Gastrocnemius medialis (tissue), 4 donors: ENCODE data around the gene CDC5L. TPM values are rescaled to one million over a fixed set of nuclear protein-coding genes. Genes with fewer than 3 reads are reported as not detected.
A peak's percentile ranks its signal among the peaks of the same experiment; 100 is the strongest.

Source experiments
- ATAC-seq, 2 donors: fragments of 150-250 bp; one replicate each; pipeline ENCODE4 v1.9.1; 2016
- DNase-seq, 2 donors: peaks; one replicate each; pipeline ENCODE4 v3.0.0-alpha.2; 2019
- H3K27ac ChIP-seq, 4 donors: fragments of 200-600 bp; sonication (generic); 1 replicate in 1 of 4; 2 replicates in 3 of 4; pipeline ENCODE4 v1.5.1; 2016 to 2018; ENCODE audit warnings: mild to moderate bottlenecking in 2 of 4, moderate library complexity in 1 of 4
- H3K27me3 ChIP-seq, 3 donors: fragments of 200-600 bp; sonication (generic) in 2 of 3; 1 replicate in 1 of 3; 2 replicates in 2 of 3; pipeline versions ENCODE4 v1.5.1 to v1.6.0; 2016 to 2019; ENCODE audit warnings: mild to moderate bottlenecking in 1 of 3, moderate library complexity in 1 of 3
- H3K36me3 ChIP-seq, 2 donors: fragments of 200-600 bp; sonication (generic) in 1 of 2; one replicate each; pipeline ENCODE4 v1.5.1; 2017 to 2018
- H3K4me1 ChIP-seq, 2 donors: fragments of 200-600 bp; sonication (generic) in 1 of 2; one replicate each; pipeline ENCODE4 v1.5.1; 2016 to 2017; ENCODE audit warnings: mild to moderate bottlenecking in 2 of 2
- H3K4me3 ChIP-seq, 4 donors: fragments of 200-600 bp; sonication (generic) in 3 of 4; 1 replicate in 1 of 4; 2 replicates in 3 of 4; pipeline ENCODE4 v1.5.1; 2016 to 2019; ENCODE audit warnings: mild to moderate bottlenecking in 2 of 4
- H3K9me3 ChIP-seq, 3 donors: fragments of 200-600 bp; sonication (generic) in 2 of 3; 1 replicate in 1 of 3; 2 replicates in 2 of 3; pipeline ENCODE4 v1.5.1; 2016 to 2019
- POLR2A ChIP-seq, 2 donors: fragments of 450-650 bp; IDR thresholded peaks; one replicate each; pipeline ENCODE4 v1.6.1; 2017; ENCODE audit warnings: antibody characterized with exemption in 2 of 2, mild to moderate bottlenecking in 2 of 2, moderate library complexity in 2 of 2
- in situ Hi-C, 4 donors: fragments of 200-750 bp; cut with MboI; loops; one replicate each; pipeline versions ENCODE4 v1.15.0 to v1.8.0; 2017; ENCODE audit warnings: low sequenced_read_pairs in 4 of 4
- intact Hi-C: fragments of 100-400 bp; cut with DNase I; formaldehyde crosslinking; loops from one replicate; pipeline ENCODE4 v1.15.1; 2023; ENCODE audit warnings: low total_unique reads
- total RNA-seq, 4 donors: library from RNA; depleted of rRNA; stranded (reverse); fragments of >200 nt; gene quantifications; one replicate each; pipeline versions ENCODE4 v1.1.0 to v1.2.3, GENCODE V29; 2016
- TF ChIP-seq, protein P1 (sequence below), 5 experiments: fragments of 450-650 bp in 3 of 5; fragments of 200-600 bp in 2 of 5; sonication (generic) in 2 of 5; IDR thresholded peaks in 4 of 5; conservative IDR thresholded peaks in 1 of 5; 1 replicate in 4 of 5; 2 replicates in 1 of 5; pipeline ENCODE4 v1.5.1; 2016 to 2019; ENCODE audit warnings: antibody characterized with exemption in 5 of 5, mild to moderate bottlenecking in 3 of 5, moderate library complexity in 3 of 5

Gene CDC5L
- total RNA-seq, 4 donors from 2014 or later = 26.3 to 30.3 (median 27.7) TPM

DNA sequence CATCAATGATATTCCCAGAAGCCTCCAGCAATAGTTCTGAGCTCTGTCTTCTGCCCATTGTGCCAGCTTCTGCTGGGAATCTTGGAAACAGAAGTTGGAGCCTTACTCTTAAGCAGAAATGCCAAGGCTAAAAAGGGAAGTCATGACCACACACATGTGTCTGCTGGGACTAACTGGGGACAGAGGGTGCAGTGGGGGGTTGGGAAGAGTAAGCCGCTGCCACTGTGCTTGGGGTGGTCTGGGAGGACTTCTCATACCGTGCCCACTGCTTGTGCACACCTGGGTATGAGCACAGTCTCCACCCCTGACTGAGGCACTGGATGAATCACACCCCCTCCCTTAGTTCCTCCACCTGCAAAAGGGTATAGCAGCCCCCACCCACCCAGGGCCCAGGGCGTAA is 90.7 kb downstream of the CDC5L start:
- Histone ChIP-seq H3K27ac (no peak overlapping the region), H3K27me3 (no peaks in the 10 kb centered on the region), H3K4me3 (no peak overlapping the region), H3K36me3 (no peaks in the 10 kb centered on the region), H3K9me3 (no peaks in the 10 kb centered on the region), H3K4me1 (peaks cover 18 to 33% of the 10 kb centered on the region in 2 donors)
- DNase-seq = peak; percentile 30 to 34
- intact Hi-C loops = loop anchor here (5.0 kb wide), 3 partner anchors 174 to 1444 kb away; no protein-coding TSS in a partner anchor
- peak; percentile 76 to 88 for ATAC-seq
- TF ChIP-seq, protein P1, sequence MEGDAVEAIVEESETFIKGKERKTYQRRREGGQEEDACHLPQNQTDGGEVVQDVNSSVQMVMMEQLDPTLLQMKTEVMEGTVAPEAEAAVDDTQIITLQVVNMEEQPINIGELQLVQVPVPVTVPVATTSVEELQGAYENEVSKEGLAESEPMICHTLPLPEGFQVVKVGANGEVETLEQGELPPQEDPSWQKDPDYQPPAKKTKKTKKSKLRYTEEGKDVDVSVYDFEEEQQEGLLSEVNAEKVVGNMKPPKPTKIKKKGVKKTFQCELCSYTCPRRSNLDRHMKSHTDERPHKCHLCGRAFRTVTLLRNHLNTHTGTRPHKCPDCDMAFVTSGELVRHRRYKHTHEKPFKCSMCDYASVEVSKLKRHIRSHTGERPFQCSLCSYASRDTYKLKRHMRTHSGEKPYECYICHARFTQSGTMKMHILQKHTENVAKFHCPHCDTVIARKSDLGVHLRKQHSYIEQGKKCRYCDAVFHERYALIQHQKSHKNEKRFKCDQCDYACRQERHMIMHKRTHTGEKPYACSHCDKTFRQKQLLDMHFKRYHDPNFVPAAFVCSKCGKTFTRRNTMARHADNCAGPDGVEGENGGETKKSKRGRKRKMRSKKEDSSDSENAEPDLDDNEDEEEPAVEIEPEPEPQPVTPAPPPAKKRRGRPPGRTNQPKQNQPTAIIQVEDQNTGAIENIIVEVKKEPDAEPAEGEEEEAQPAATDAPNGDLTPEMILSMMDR (IDR thresholded peaks at IDR 0.05 in 4 of 5, conservative IDR thresholded peaks at IDR 0.05 in 1 of 5) = no peak
- no peak for TF ChIP-seq POLR2A (IDR thresholded peaks at IDR 0.05)
- in situ Hi-C loops = loop anchor here in 3 of 4 donors (10.0 to 25.0 kb wide), 4 partner anchors 159 to 1434 kb away; no protein-coding TSS in a partner anchor

DNA sequence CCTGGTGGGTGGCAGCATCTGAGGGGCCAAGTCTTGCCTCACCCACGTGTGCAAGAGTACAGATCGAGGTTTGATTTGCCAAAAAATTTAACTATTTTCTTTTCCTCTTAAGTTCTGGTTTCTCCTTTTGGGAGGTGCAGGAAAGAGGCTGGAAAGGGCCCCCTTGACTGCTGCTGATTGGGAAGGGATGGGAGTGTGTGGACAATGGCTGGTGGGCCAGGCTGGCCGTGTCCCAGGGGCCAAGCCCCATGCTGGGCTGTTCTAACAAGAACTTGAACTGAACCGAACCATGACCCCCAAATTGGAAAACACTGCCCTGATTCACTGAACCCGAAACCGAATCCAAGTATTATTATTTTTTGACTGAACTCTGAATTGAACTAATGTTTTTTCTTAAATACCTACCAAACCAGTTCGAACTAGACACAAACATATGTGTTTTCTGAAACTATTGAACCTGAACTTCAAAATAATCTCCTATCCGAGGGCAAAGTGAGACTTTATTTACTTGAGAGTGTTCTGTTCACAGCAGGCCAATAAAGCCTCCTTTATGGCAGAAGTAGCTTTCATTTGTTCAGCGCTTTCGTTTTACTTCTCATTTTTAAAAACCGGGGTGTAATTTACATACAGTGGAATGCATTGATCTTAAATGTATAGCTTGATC is 91.2 kb downstream of the CDC5L start:
- ATAC-seq = no peak
- Histone ChIP-seq H3K9me3 (no peaks in the 10 kb centered on the region), H3K4me3 (no peak overlapping the region), H3K27ac (no peak overlapping the region), H3K36me3 (no peaks in the 10 kb centered on the region), H3K27me3 (no peaks in the 10 kb centered on the region), H3K4me1 (peaks cover 18 to 33% of the 10 kb centered on the region in 2 donors)
- no peak for TF ChIP-seq POLR2A (IDR thresholded peaks at IDR 0.05)
- TF ChIP-seq, protein P1 (IDR thresholded peaks at IDR 0.05 in 4 of 5, conservative IDR thresholded peaks at IDR 0.05 in 1 of 5) = no peak
- DNase-seq = no peak
- in situ Hi-C loops (loop anchor here in 3 of 4 donors (10.0 to 25.0 kb wide), 4 partner anchors 159 to 1434 kb away; no protein-coding TSS in a partner anchor), intact Hi-C loops (loop anchor here (5.0 kb wide), 3 partner anchors 174 to 1444 kb away; no protein-coding TSS in a partner anchor)

DNA sequence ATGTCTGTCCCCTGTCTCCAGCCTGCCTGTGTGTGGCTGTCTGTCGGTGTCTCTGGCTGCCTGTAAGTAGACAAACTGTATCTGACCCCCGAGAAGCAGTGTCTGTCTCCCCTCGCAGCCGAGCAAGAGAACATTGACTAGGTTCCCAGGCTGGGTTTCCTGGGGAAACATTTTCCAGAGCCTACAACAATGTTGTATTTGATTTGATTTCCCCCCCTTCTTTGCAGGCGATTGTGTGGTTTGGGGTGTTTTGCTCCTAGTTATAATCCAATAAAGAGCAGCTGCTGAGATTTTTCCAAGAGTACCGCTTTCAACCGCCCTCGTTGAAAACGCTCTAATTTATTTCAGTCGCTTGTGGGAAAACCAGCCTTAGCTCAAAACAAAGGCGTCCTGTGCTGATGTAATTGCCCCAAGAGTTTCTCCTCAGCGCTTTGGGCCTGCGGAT is 92.6 kb downstream of the CDC5L start:
- H3K4me3 ChIP-seq = no peak overlapping the region
- in situ Hi-C loops (loop anchor here (10.0 to 25.0 kb wide), 4 partner anchors 157 to 1432 kb away; no protein-coding TSS in a partner anchor), intact Hi-C loops (no loop called here)
- no peak overlapping the region for H3K27ac ChIP-seq
- DNase-seq (no peak), ATAC-seq (no peak)
- no peaks in the 10 kb centered on the region for H3K36me3 ChIP-seq
- no peaks in the 10 kb centered on the region for H3K27me3 ChIP-seq
- peaks cover 18 to 33% of the 10 kb centered on the region in 2 donors for H3K4me1 ChIP-seq
- H3K9me3 ChIP-seq = no peaks in the 10 kb centered on the region
- TF ChIP-seq, protein P1 (IDR thresholded peaks at IDR 0.05 in 4 of 5, conservative IDR thresholded peaks at IDR 0.05 in 1 of 5) = no peak
- TF ChIP-seq POLR2A (IDR thresholded peaks at IDR 0.05) = no peak

DNA sequence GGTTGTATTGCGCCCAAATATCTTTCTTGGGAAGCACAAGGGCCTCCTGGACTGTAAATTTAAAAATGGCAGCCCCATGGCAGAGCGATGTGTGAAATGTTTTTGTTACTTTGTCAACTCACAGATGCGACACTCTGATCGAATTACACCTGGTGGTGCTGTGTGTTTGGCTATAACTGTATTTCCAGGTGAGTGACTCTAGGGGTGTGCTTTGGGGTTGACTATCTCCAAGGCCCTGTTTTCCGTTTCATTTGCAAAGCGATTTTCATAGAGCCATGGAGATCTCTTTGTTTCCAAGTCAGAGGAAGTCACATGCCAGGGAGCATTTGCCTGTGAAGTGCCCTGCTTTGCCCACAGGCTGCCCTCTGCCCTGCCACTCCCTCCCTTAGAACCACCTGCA is 93.5 kb downstream of the CDC5L start:
- H3K4me3 ChIP-seq = no peak overlapping the region
- H3K4me1 ChIP-seq = peaks cover 11 to 25% of the 10 kb centered on the region in 2 donors
- DNase-seq (no peak), ATAC-seq (no peak)
- H3K27me3 ChIP-seq = no peaks in the 10 kb centered on the region
- in situ Hi-C loops (loop anchor here (10.0 to 25.0 kb wide), 4 partner anchors 156 to 1431 kb away; no protein-coding TSS in a partner anchor), intact Hi-C loops (no loop called here)
- no peaks in the 10 kb centered on the region for H3K9me3 ChIP-seq
- H3K27ac ChIP-seq = no peak overlapping the region
- no peaks in the 10 kb centered on the region for H3K36me3 ChIP-seq
- TF ChIP-seq, protein P1 (IDR thresholded peaks at IDR 0.05 in 4 of 5, conservative IDR thresholded peaks at IDR 0.05 in 1 of 5) = no peak
- no peak for TF ChIP-seq POLR2A (IDR thresholded peaks at IDR 0.05)
